ENCODE data around the gene UBE2J1.

Gene UBE2J1

DNA sequence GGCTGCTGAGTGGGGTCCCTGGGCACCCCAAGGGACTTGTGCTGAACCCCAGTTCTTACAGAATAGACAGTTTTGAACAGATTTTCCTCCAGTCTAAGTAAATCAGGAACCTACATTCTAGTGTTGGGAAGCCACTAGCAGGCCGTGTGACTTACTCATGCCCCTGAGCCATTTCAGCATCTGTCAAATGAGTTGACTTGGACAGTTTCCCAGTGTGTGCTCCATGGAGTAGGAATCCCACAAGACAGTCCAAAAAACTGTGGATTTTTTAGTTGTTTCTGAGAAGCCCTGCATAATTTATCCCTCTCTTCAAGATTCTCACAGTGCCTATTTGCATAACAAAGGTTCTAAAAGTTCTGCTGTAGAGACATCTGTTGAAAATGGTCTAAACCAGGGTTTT, 39.5 kb downstream of the UBE2J1 start:
- H2AFZ ChIP-seq (ENCODE audit: low read depth, low read length, severe bottlenecking) = no peak overlapping the region
- no peak overlapping the region for H3K4me3 ChIP-seq (ENCODE audit: insufficient read depth, low read length, poor library complexity, severe bottlenecking)
- H3K79me2 ChIP-seq (ENCODE audit: insufficient read depth, low read length) = no peaks in the 10 kb centered on the region
- H3K9me2 ChIP-seq (replicated peaks; ENCODE audit: insufficient read depth, low read length) = no peaks in the 10 kb centered on the region
- H3K27ac ChIP-seq (ENCODE audit: low read depth, low read length) = no peak overlapping the region
- TF ChIP-seq EZH2phosphoT487 (conservative IDR thresholded peaks at IDR 0.05; ENCODE audit: low read length) = no peak
- TF ChIP-seq, protein P1, sequence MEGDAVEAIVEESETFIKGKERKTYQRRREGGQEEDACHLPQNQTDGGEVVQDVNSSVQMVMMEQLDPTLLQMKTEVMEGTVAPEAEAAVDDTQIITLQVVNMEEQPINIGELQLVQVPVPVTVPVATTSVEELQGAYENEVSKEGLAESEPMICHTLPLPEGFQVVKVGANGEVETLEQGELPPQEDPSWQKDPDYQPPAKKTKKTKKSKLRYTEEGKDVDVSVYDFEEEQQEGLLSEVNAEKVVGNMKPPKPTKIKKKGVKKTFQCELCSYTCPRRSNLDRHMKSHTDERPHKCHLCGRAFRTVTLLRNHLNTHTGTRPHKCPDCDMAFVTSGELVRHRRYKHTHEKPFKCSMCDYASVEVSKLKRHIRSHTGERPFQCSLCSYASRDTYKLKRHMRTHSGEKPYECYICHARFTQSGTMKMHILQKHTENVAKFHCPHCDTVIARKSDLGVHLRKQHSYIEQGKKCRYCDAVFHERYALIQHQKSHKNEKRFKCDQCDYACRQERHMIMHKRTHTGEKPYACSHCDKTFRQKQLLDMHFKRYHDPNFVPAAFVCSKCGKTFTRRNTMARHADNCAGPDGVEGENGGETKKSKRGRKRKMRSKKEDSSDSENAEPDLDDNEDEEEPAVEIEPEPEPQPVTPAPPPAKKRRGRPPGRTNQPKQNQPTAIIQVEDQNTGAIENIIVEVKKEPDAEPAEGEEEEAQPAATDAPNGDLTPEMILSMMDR (IDR thresholded peaks at IDR 0.05; ENCODE audit: insufficient read depth, low read length, poor library complexity, severe bottlenecking) = no peak
- no peaks in the 10 kb centered on the region for H3K9me3 ChIP-seq (ENCODE audit: insufficient read depth, low read length)
- H3K4me2 ChIP-seq (ENCODE audit: low read depth, low read length, poor library complexity, severe bottlenecking) = no peak overlapping the region
- no peaks in the 10 kb centered on the region for H3K27me3 ChIP-seq (ENCODE audit: low read length)
- H3K9ac ChIP-seq (ENCODE audit: low read length) = no peak overlapping the region
- H3F3A ChIP-seq (ENCODE audit: insufficient read depth) = peaks cover 13% of the 10 kb centered on the region
- H4K20me1 ChIP-seq (ENCODE audit: low read depth, low read length) = no peaks in the 10 kb centered on the region
- peaks cover 6% of the 10 kb centered on the region; the same call in 1 of the 2 replicates for H3K36me3 ChIP-seq (ENCODE audit: low read length)

DNA sequence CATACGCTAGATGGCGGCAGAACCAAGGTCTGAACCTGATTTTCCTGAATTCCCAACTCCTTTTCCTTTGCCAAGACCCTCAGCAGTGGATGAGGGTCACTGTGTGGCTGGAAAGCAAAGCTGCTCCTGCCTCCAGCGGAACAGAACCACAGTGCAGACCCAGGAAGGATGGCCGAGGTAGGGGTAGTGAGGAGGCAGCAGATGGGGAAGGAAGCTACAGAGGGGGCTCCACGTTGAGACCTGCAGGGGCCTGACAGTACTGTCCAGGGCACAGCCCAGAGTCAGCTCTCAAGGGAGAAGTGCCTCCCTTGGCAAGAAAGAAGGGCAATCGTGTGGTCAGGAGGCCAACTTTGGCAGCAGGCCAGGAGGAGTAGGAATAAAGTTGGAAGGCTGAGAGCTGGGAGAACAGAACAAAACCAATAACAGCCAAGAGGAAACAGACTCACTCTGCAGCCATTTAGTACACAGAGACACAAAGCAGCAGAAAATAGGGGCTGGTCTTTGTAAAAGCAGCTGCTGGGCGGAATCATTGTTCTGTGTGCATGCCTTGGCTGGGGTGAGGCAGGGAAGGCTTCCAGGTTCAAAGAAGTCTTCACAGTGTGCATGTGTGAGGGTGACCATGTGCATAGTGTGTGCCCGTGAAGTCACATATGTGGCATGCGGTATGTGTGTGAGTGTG, 40.5 kb downstream of the UBE2J1 start:
- H3K9me3 ChIP-seq (ENCODE audit: insufficient read depth, low read length) = no peaks in the 10 kb centered on the region
- no peaks in the 10 kb centered on the region for H4K20me1 ChIP-seq (ENCODE audit: low read depth, low read length)
- TF ChIP-seq, protein P1 (IDR thresholded peaks at IDR 0.05; ENCODE audit: insufficient read depth, low read length, poor library complexity, severe bottlenecking) = peak; percentile 31
- TF ChIP-seq EZH2phosphoT487 (conservative IDR thresholded peaks at IDR 0.05; ENCODE audit: low read length) = no peak
- no peak overlapping the region for H3K4me3 ChIP-seq (ENCODE audit: insufficient read depth, low read length, poor library complexity, severe bottlenecking)
- no peaks in the 10 kb centered on the region for H3K9me2 ChIP-seq (replicated peaks; ENCODE audit: insufficient read depth, low read length)
- no peak overlapping the region for H3K4me2 ChIP-seq (ENCODE audit: low read depth, low read length, poor library complexity, severe bottlenecking)
- H3K27ac ChIP-seq (ENCODE audit: low read depth, low read length) = no peak overlapping the region
- H3K79me2 ChIP-seq (ENCODE audit: insufficient read depth, low read length) = no peaks in the 10 kb centered on the region
- H3K27me3 ChIP-seq (ENCODE audit: low read length) = no peaks in the 10 kb centered on the region
- peaks cover 6% of the 10 kb centered on the region; the same call in 1 of the 2 replicates for H3K36me3 ChIP-seq (ENCODE audit: low read length)
- H3F3A ChIP-seq (ENCODE audit: insufficient read depth) = peaks cover 13% of the 10 kb centered on the region
- H2AFZ ChIP-seq (ENCODE audit: low read depth, low read length, severe bottlenecking) = no peak overlapping the region
- no peak overlapping the region for H3K9ac ChIP-seq (ENCODE audit: low read length)

DNA sequence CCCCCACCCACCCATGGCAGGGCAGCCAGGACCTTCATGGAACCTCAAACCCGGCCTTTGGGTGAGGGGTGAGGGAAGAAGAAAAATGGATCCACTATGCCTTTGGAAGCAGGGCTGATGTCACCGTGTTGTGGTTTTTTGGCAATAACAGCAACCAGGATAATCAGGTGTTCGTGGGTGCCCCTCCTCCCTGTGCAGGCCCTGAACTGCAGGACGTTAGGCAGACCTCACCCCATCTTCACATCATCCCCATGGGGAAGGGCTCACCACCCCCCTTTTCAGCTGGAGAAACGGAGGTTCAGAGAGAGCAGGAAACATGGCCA, 41.0 kb downstream of the UBE2J1 start:
- Histone ChIP-seq H3K9me3 (ENCODE audit: insufficient read depth, low read length) (no peaks in the 10 kb centered on the region), H3K27ac (ENCODE audit: low read depth, low read length) (no peak overlapping the region), H3K9me2 (replicated peaks; ENCODE audit: insufficient read depth, low read length) (no peaks in the 10 kb centered on the region), H3K9ac (ENCODE audit: low read length) (no peak overlapping the region), H3K27me3 (ENCODE audit: low read length) (no peaks in the 10 kb centered on the region), H3K79me2 (ENCODE audit: insufficient read depth, low read length) (no peaks in the 10 kb centered on the region), H3K36me3 (ENCODE audit: low read length) (peaks cover 6% of the 10 kb centered on the region; the same call in 1 of the 2 replicates), H3K4me3 (ENCODE audit: insufficient read depth, low read length, poor library complexity, severe bottlenecking) (no peak overlapping the region), H2AFZ (ENCODE audit: low read depth, low read length, severe bottlenecking) (no peak overlapping the region), H3K4me2 (ENCODE audit: low read depth, low read length, poor library complexity, severe bottlenecking) (no peak overlapping the region), H3F3A (ENCODE audit: insufficient read depth) (peaks cover 13% of the 10 kb centered on the region), H4K20me1 (ENCODE audit: low read depth, low read length) (no peaks in the 10 kb centered on the region)
- TF ChIP-seq, protein P1 (IDR thresholded peaks at IDR 0.05; ENCODE audit: insufficient read depth, low read length, poor library complexity, severe bottlenecking) = no peak
- TF ChIP-seq EZH2phosphoT487 (conservative IDR thresholded peaks at IDR 0.05; ENCODE audit: low read length) = no peak

Data from SU-DHL-6 (cell line).